GM18861 (cell line): ENCODE measurements around the gene HAUS1.
"Not testable (repeated sequence)": the region's sequence is repeated elsewhere in the genome, so short reads cannot be mapped to it uniquely, and the experiment has no call there.

Experiments
- ATAC-seq: cut with Tn5 transposase; IDR thresholded peaks from one replicate; pipeline ENCODE4 v1.9.1; 2021; ENCODE audit not compliant: unreplicated experiment

Gene HAUS1

DNA sequence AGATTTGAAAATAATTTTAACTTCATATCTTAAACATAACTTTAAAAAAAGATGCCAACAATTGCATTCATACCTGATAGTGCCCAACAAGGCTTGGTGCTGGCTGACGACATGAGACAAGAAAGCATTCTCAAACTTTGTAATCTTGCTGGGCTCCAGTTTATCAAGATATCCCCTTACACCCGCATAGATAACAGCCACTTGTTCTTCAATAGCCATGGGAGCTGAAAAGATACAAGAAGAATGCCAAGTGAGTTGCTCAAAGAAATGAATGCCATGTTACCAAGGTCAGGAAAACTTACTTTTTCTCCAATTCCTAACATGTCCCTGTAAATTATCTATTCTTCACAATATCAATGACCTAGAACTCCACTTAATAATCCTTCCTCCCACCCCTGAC lies 19.8 kb upstream of the HAUS1 start:
- no peak for ATAC-seq

GRCh38 chr18:46088501-46088900 lies 15.7 kb upstream of the HAUS1 start:
- not testable (repeated sequence) for ATAC-seq

GRCh38 chr18:46095532-46095931 lies 8.7 kb upstream of the HAUS1 start:
- ATAC-seq = no peak

- no peak for ATAC-seq
Observed at GRCh38 chr18:46096651-46097300, 7.4 kb upstream of the HAUS1 start.

GRCh38 chr18:46097431-46097800 lies 6.8 kb upstream of the HAUS1 start:
- ATAC-seq = no peak

- peak; percentile 77 for ATAC-seq
Observed at GRCh38 chr18:46097801-46098615, 6.2 kb upstream of the HAUS1 start, which contains the start of gene ATP5F1A. Gene ATP5F1A (minus strand): TSS chr18:46098296. CDS start chr18:46098231, 65 bp downstream.

GRCh38 chr18:46098616-46098933 lies 5.6 kb upstream of the HAUS1 start:
- no peak for ATAC-seq

GRCh38 chr18:46099463-46099862 lies 4.7 kb upstream of the HAUS1 start:
- ATAC-seq = no peak

DNA sequence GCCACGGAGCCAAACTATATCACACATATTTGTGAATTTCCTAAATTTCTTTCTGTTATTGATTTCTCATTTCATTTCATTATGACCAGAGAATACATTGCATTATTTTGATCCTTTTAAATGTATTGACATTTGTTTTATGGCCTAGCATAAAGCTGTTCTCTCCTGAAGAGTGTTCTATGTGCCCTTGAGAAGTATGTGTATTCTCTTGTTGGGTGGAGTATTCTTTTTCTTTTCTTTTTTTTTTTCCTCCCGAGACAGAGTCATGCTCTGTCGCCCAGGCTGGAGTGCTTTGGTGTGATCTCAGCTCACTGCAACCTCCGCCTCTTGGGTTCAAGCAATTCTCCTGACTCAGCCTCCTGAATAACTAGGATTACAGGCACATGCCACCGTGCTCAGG lies 5.2 kb downstream of the HAUS1 start:
- ATAC-seq = no peak

DNA sequence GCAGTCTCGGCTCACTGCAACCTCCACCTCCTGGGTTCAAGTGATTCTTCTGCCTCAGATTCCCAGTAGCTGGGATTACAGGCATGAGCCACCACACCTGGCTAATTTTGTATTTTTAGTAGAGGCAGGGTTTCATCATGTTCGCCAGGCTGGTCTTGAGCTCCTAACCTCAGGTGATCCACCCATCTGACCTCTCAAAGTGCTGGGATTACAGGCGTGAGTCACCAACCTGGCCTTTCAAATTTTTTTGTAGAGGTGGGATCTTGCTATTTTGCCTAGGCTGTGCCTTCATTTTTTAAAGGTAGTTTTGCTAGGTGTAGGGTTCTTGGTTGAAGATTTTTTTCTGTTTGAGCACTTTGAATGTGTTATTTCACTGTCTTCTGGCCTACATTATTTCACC lies 6.2 kb downstream of the HAUS1 start:
- ATAC-seq = no peak

DNA sequence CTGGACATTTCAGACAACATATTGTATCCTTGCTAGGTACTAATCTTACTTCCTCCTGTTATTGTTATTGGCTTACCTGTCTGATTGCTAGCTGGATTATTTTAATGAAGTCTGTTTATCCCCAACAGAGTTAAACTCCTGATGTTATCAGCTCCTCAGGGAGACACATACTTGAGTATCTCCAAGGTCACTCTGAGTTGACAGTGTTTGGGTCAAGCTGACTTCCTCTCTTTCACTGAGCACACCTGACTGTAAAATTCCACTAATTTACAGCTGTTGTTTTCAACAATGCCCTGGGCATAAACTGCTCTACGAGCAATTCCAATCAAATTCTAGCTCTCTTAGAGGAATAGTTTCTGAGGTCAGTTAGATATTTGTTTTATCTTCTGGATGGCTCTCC lies 9.6 kb downstream of the HAUS1 start:
- no peak for ATAC-seq

- not testable (repeated sequence) for ATAC-seq
Observed at GRCh38 chr18:46126625-46127024, 22.4 kb downstream of the HAUS1 start.

- ATAC-seq = no peak
Observed at GRCh38 chr18:46130061-46130460, 25.9 kb downstream of the HAUS1 start.

- not testable (repeated sequence) for ATAC-seq
Observed at GRCh38 chr18:46130549-46130948, 26.4 kb downstream of the HAUS1 start.

GRCh38 chr18:46133534-46133933 lies 29.3 kb downstream of the HAUS1 start:
- ATAC-seq = no peak

DNA sequence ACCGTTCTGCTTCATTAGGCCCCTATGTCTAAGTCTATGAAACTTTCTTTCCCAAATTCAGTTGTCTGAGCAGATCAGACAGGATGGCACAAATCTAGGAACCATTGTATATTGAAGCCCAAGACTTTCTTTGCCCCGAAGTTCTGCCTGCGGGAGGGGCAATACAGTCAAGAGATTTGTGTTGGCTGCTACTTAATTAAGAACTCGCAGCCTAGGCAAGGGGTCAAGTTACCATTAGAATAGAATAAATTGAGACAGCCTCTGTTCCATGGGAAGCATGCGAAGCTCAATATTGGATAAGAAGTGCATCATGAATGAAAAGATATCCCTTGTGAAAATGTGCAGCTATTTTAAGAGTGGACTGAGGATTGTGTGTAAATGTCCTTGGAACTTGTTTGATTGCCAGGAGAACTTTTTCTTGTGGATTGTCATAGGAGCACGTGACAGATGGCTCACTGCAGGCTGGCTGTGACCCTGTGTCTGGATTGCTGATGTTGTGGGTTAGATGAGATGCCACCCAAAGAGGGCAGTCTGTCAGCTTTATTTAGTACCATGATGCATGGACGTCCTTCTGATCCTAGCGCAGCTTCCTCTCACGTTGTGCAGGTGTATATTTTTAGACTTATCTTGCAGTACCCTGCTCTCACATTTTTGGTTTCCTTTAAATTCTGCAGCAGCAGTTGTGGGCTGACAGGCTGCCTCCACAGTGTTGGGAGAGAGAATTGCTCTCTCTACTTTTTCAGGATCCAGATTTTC lies 30.9 kb downstream of the HAUS1 start:
- ATAC-seq = no peak

- ATAC-seq = no peak
Observed at GRCh38 chr18:46140173-46140572, 36.0 kb downstream of the HAUS1 start.

DNA sequence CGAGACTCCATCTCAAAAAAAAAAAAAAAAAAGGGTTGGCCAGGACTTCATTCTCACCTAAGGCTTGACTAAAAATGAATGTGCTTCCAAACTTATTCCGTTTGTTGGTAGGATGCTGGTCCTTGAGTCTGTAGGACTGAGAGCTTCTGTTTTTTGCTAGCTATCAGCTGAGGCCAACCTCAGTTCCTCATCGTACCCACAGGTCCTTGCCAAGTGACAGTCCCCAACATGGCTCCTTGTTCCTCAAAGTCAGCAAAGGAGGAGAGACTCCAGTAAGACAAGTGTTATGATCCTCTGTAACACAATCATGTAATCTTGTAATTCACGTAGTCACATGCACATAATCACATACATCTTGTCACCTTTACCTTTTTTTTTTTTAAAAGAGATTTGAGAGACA lies 37.0 kb downstream of the HAUS1 start:
- ATAC-seq = no peak

DNA sequence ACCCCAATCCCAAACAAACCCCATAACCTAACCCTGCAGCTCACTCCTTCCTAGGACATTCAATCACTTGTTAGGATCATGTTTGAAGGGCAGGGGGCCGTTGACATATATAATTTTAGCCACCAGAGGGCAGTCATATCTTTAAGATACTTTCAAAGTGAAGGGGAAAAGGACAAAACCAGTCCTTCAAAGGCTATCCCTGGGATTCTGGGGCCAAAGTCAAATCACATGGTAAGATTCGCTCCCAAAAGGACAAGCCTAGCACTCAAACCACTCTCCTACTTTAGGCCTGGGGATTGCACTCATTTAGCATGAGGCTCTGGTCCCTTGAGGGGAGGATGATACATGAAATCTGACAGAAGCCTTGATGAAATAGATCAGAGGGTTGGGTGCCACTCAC lies 44.6 kb downstream of the HAUS1 start:
- ATAC-seq = no peak

GRCh38 chr18:46152436-46152807 lies 48.2 kb downstream of the HAUS1 start:
- no peak for ATAC-seq

- ATAC-seq = no peak
Observed at GRCh38 chr18:46152808-46153617, 48.8 kb downstream of the HAUS1 start.
